Endothelial cell of umbilical vein (primary cell): ENCODE data around the gene ARHGEF25. TPM values are rescaled to one million over a fixed set of nuclear protein-coding genes. Genes with fewer than 3 reads are reported as not detected.

Experiments
- BruUV-seq: library from RNA; stranded (reverse); fragments of 400-500 nt; replicated peaks from 2 replicates; lab custom pipeline; 2021; lab: Mats Ljungman, UMichigan
- CTCF ChIA-PET: fragments of 300-600, 350-600 bp; sonication (Branson Sonifier 250); formaldehyde crosslinking; loops from one replicate; lab custom pipeline; 2021; ENCODE audit warnings: antibody characterized with exemption, inconsistent platforms; lab: Charles Lee
- POLR2A ChIA-PET: fragments of 300-600, 350-600 bp; sonication (Branson Sonifier 250); formaldehyde crosslinking; loops from one replicate; lab custom pipeline; 2021; ENCODE audit warnings: antibody characterized with exemption, inconsistent platforms; lab: Charles Lee
- DNase-seq: peaks from one replicate; pipeline ENCODE4 v3.0.0-alpha.2; 2011; ENCODE audit warnings: low read depth, low spot score
- FAIRE-seq: peaks from 2 replicates; lab custom pipeline; 2011; peaks lifted over from hg19 to GRCh38; lab: Jason Lieb, UNC
- H2AFZ ChIP-seq: 2 replicates; pipeline ENCODE4 v1.6.0; 2012; ENCODE audit warnings: low read depth, low read length, control low read depth, inconsistent platforms
- H3K27ac ChIP-seq: 2 replicates; pipeline ENCODE4 v1.5.1; 2011; ENCODE audit warnings: low read depth, mild to moderate bottlenecking, control low read depth, low read length, moderate library complexity; ENCODE audit not compliant: insufficient read depth
- H3K27me3 ChIP-seq, 2 experiments: 2 replicates each; pipeline versions ENCODE4 v1.6.0 to v1.6.1; 2011; ENCODE audit warnings: low read length in 2 of 2, mixed read lengths in 1 of 2; ENCODE audit not compliant: control insufficient read depth in 2 of 2, insufficient read depth in 2 of 2
- H3K36me3 ChIP-seq, 2 experiments: 2 replicates in 1 of 2; 3 replicates in 1 of 2; pipeline ENCODE4 v1.5.1; 2011; ENCODE audit warnings: low read length in 2 of 2, mild to moderate bottlenecking in 1 of 2, moderate library complexity in 1 of 2; ENCODE audit not compliant: control insufficient read depth in 2 of 2, insufficient read depth in 2 of 2; ENCODE audit errors: extremely low read depth in 1 of 2
- H3K4me1 ChIP-seq: 3 replicates; pipeline ENCODE4 v1.5.1; 2011; ENCODE audit warnings: mild to moderate bottlenecking, low read length; ENCODE audit not compliant: control insufficient read depth, insufficient read depth; ENCODE audit errors: extremely low read depth
- H3K4me2 ChIP-seq: 2 replicates; pipeline ENCODE4 v1.6.1; 2011; ENCODE audit warnings: low read length, control low read depth, mixed read lengths; ENCODE audit not compliant: insufficient read depth
- H3K4me3 ChIP-seq, 3 experiments: fragments of 200-600 bp in 1 of 3; sonication (generic), shearing (Covaris generic) in 1 of 3; replicated peaks in 1 of 3; 2 replicates each; pipeline ENCODE4 v1.5.1; 2011 to 2016; ENCODE audit warnings: control low read depth in 3 of 3, low read length in 3 of 3, mild to moderate bottlenecking in 2 of 3, inconsistent platforms in 1 of 3, low read depth in 1 of 3, moderate library complexity in 1 of 3; ENCODE audit not compliant: insufficient read depth in 1 of 3
- H3K79me2 ChIP-seq: 2 replicates; pipeline ENCODE4 v1.6.0; 2012; ENCODE audit warnings: low read length, inconsistent platforms; ENCODE audit not compliant: control insufficient read depth, insufficient read depth
- H3K9ac ChIP-seq: replicated peaks from 2 replicates; pipeline ENCODE3; 2011; ENCODE audit warnings: low read length, control low read depth; ENCODE audit not compliant: insufficient read depth; ENCODE audit errors: extremely low read depth
- H3K9me1 ChIP-seq: replicated peaks from 3 replicates; pipeline ENCODE4 v1.6.0; 2011; ENCODE audit warnings: mild to moderate bottlenecking, low read length; ENCODE audit not compliant: control insufficient read depth, insufficient read depth; ENCODE audit errors: extremely low read depth
- H3K9me3 ChIP-seq: replicated peaks from 2 replicates; pipeline ENCODE4 v1.5.1; 2012; ENCODE audit warnings: low read length, inconsistent platforms; ENCODE audit not compliant: control insufficient read depth, insufficient read depth
- H4K20me1 ChIP-seq: replicated peaks from 2 replicates; pipeline ENCODE3; 2011; ENCODE audit warnings: mild to moderate bottlenecking, low read length; ENCODE audit not compliant: control insufficient read depth, insufficient read depth; ENCODE audit errors: extremely low read depth
- EZH2 ChIP-seq: IDR thresholded peaks from 2 replicates; pipeline ENCODE4 v1.6.1; 2012; ENCODE audit warnings: borderline replicate concordance, low read depth, mild to moderate bottlenecking, moderate library complexity, low read length, inconsistent platforms; ENCODE audit not compliant: severe bottlenecking
- FOS ChIP-seq: IDR thresholded peaks from 2 replicates; pipeline ENCODE4 v1.6.1; 2011; ENCODE audit warnings: mild to moderate bottlenecking, low read length, moderate library complexity, borderline replicate concordance; ENCODE audit not compliant: insufficient read depth
- GATA2 ChIP-seq: IDR thresholded peaks from 2 replicates; pipeline ENCODE4 v1.7.0; 2011; ENCODE audit warnings: low read depth, mild to moderate bottlenecking, moderate library complexity, mixed read lengths, low read length; ENCODE audit not compliant: insufficient read length, insufficient read depth
- JUN ChIP-seq: IDR thresholded peaks from 2 replicates; pipeline ENCODE4 v1.6.1; 2011; ENCODE audit warnings: borderline replicate concordance, low read depth; ENCODE audit not compliant: insufficient read length, insufficient read depth
- MYC ChIP-seq: IDR thresholded peaks from one replicate; pipeline ENCODE4 v1.6.1; 2011; ENCODE audit warnings: mild to moderate bottlenecking, low read depth, low read length
- POLR2A ChIP-seq: IDR thresholded peaks from 2 replicates; pipeline ENCODE4 v1.6.1; 2012; ENCODE audit warnings: low read depth, mild to moderate bottlenecking, control low read depth, low read length
- POLR2AphosphoS5 ChIP-seq: IDR thresholded peaks from 2 replicates; pipeline ENCODE4 v1.6.1; 2012; ENCODE audit warnings: low read depth, mild to moderate bottlenecking, control low read depth, low read length, moderate library complexity; ENCODE audit not compliant: insufficient read depth
- dilution Hi-C: fragments of 300-500 bp; cut with MboI; formaldehyde crosslinking; loops from one replicate; pipeline ENCODE4 v1.15.0; 2019; ENCODE audit warnings: low sequenced_read_pairs; ENCODE audit not compliant: extremely low pct_ligation_motif_present
- intact Hi-C: fragments of 100-400 bp; cut with micrococcal nuclease; formaldehyde crosslinking; loops from one replicate; pipeline ENCODE4 v1.10.0; 2022
- polyA plus RNA-seq, 4 experiments: library from polyadenylated mRNA; depleted of rRNA in 3 of 4; stranded (reverse) in 3 of 4; unstranded in 1 of 4; fragments of >200 nt; gene quantifications; 2 replicates each; pipeline versions ENCODE4 v1.2.1 to v1.2.3, GENCODE V29; 2011 to 2012; ENCODE audit warnings: missing spikeins in 1 of 4
- total RNA-seq: library from RNA; stranded (reverse); gene quantifications from 2 replicates; pipeline ENCODE4 v1.2.3, GENCODE V29; 2021
- TF ChIP-seq, protein P1 (sequence below): IDR thresholded peaks from 2 replicates; pipeline ENCODE4 v1.6.1; 2011; ENCODE audit not compliant: insufficient read depth, insufficient read length
- TF ChIP-seq, protein P2 (sequence below), 2 donors: IDR thresholded peaks; 1 replicate in 1 of 2; 2 replicates in 1 of 2; pipeline ENCODE4 v1.5.1; 2011; ENCODE audit warnings: low read length in 2 of 2, mild to moderate bottlenecking in 2 of 2, moderate library complexity in 2 of 2, control low read depth in 1 of 2, inconsistent platforms in 1 of 2, low read depth in 1 of 2; ENCODE audit not compliant: insufficient read depth in 1 of 2; ENCODE audit errors: extremely low read depth in 1 of 2

Gene ARHGEF25
- total and polyA plus RNA-seq, 2 donors (not counting 3 experiments of a cell fraction or from before 2014, with no cell fraction given): 4.7 to 7.4 TPM

GRCh38 chr12:57592551-57593165 lies 18.6 kb upstream of the ARHGEF25 start:
- no peak for TF ChIP-seq POLR2A
- no peak for TF ChIP-seq POLR2AphosphoS5
- TF ChIP-seq, protein P1, sequence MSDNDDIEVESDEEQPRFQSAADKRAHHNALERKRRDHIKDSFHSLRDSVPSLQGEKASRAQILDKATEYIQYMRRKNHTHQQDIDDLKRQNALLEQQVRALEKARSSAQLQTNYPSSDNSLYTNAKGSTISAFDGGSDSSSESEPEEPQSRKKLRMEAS: no peak
- no peak for TF ChIP-seq MYC
- TF ChIP-seq EZH2: no peak
- TF ChIP-seq GATA2: no peak
- TF ChIP-seq, protein P2, sequence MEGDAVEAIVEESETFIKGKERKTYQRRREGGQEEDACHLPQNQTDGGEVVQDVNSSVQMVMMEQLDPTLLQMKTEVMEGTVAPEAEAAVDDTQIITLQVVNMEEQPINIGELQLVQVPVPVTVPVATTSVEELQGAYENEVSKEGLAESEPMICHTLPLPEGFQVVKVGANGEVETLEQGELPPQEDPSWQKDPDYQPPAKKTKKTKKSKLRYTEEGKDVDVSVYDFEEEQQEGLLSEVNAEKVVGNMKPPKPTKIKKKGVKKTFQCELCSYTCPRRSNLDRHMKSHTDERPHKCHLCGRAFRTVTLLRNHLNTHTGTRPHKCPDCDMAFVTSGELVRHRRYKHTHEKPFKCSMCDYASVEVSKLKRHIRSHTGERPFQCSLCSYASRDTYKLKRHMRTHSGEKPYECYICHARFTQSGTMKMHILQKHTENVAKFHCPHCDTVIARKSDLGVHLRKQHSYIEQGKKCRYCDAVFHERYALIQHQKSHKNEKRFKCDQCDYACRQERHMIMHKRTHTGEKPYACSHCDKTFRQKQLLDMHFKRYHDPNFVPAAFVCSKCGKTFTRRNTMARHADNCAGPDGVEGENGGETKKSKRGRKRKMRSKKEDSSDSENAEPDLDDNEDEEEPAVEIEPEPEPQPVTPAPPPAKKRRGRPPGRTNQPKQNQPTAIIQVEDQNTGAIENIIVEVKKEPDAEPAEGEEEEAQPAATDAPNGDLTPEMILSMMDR (IDR thresholded peaks at IDR 0.05; ENCODE audit: extremely low read depth in 1 of 2, insufficient read depth in 1 of 2, low read depth in 1 of 2, low read length in 2 of 2): no peak
- TF ChIP-seq FOS: no peak
- TF ChIP-seq JUN: no peak
- Histone ChIP-seq H3K4me1 (peaks cover 5% of the 10 kb centered on the region), H3K27me3 (peaks cover 3 to 9% of the 10 kb centered on the region in 2 experiments), H2AFZ (no peak overlapping the region), H3K4me3 (no peak overlapping the region), H3K9me1 (no peaks in the 10 kb centered on the region), H3K36me3 (no peaks in the 10 kb centered on the region), H4K20me1 (no peaks in the 10 kb centered on the region), H3K9me3 (no peaks in the 10 kb centered on the region), H3K79me2 (no peaks in the 10 kb centered on the region), H3K27ac (no peak overlapping the region), H3K9ac (no peak overlapping the region), H3K4me2 (no peak overlapping the region)
- dilution Hi-C loops (no loop called here), intact Hi-C loops (no loop called here)
- no peak for DNase-seq
- CTCF ChIA-PET: interaction anchor here (0.5 to 3.3 kb wide), 7 partner anchors 9 to 345 kb away, joined by 3 to 63 read pairs (median 4); partner anchors contain the start of gene B4GALNT1
- FAIRE-seq: no peak
- BruUV-seq: no TSS peak
- POLR2A ChIA-PET: no interaction called here
